KOPT-K1 (cell line): ENCODE results near the gene MTG1.

ENCODE experiments used
- H3K27ac ChIP-seq: fragments of 200-600 bp; sonication (generic); 2 replicates; pipeline ENCODE4 v1.5.1; 2016; ENCODE audit warnings: antibody characterized with exemption, mild to moderate bottlenecking, low read depth, low read length; ENCODE audit not compliant: poor library complexity, severe bottlenecking
- H3K36me3 ChIP-seq: fragments of 200-600 bp; sonication (generic); 2 replicates; pipeline ENCODE4 v1.5.1; 2017; ENCODE audit warnings: antibody characterized with exemption, mild to moderate bottlenecking, low read length, moderate library complexity; ENCODE audit not compliant: insufficient read depth
- H3K9me3 ChIP-seq: fragments of 200-600 bp; sonication (generic); 2 replicates; pipeline ENCODE4 v1.5.1; 2017; ENCODE audit warnings: antibody characterized with exemption, low read length, mild to moderate bottlenecking; ENCODE audit not compliant: insufficient read depth, poor library complexity, severe bottlenecking

MTG1 gene

DNA sequence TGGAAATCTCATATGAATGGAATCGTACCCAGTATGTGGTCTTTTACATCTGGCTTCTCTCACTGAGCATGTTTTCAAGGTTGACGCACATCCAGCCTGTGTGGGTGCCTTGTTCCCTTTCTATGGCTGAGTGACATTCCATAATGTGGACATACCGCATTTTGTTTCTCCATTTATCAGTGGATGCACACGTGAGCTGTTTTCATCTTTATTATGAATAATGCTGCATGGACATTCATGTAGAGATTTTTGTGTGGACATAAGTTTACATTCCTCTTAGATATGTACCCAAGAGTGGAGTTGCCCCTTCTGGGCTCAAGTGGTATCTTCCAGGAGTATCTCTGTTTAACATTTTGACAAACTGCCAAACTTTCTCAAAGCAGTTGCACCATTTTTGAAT is 58.5 kb downstream of the MTG1 start:
- Histone ChIP-seq H3K27ac (peak overlapping the region; percentile 83), H3K9me3 (peaks cover 21% of the 10 kb centered on the region), H3K36me3 (0 out of 2 replicates have a peak, but pooled peaks cover 16% of the 10 kb centered on the region)

DNA sequence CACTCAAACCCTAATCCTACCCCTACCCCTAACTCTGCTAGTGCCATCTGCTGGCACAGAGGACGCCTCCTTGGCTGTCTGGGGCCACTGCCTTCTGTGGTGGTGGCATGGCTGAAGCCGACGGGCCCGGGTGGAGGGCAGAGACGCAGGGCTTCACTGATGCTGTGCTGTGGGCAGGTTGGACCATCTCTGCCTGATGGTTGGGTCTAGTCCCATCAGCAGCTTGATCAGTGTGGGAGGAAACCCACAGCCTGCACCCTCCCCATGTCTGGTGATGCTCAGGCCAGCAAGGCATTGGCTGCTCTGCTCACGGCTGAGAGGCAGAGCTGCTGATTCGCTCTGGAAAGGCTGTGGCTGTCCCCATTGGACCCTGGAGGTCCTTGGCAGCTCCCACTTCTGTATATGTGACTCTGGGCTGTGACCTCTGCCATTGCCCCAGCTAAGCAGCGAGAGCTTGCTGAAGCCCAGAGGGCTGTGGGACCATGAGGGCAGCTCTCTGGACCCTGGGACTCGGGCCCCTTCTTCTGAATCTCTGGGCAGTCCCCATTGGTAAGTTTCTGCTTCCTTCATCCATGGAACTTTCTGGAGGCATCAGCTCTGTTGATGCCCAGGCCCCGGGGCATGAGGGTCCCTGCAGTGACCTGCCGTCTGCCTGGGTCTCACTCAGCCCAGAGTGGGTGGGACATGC is 59.7 kb downstream of the MTG1 start, which contains the start of gene SCART1:
SCART1 (plus strand) TSS at position 430 of the 688 bp plus-strand sequence; CDS start at position 483, 53 bp downstream.
- Histone ChIP-seq H3K27ac (peak within 1 kb of the TSS; percentile 83), H3K9me3 (peaks cover 8% of the 10 kb centered on the region)

GRCh38 chr10:133454204-133454893 is 60.4 kb downstream of the MTG1 start:
- peaks cover 2% of the 10 kb centered on the region for H3K9me3 ChIP-seq
- peaks cover 34% of the 10 kb centered on the region; the same call in 1 of the 2 replicates for H3K36me3 ChIP-seq

More for the DNA sequence above, 59.7 kb downstream of the MTG1 start, which contains the start of gene SCART1:
- peaks cover 27% of the 10 kb centered on the region; the same call in 1 of the 2 replicates for H3K36me3 ChIP-seq

GRCh38 chr10:133455196-133455595 is 61.2 kb downstream of the MTG1 start:
- peak overlapping the region; percentile 83 for H3K27ac ChIP-seq
- H3K36me3 ChIP-seq, result peaks cover 42% of the 10 kb centered on the region; the same call in 1 of the 2 replicates
- no peaks in the 10 kb centered on the region for H3K9me3 ChIP-seq

More at GRCh38 chr10:133454204-133454893, 60.4 kb downstream of the MTG1 start:
- H3K27ac ChIP-seq, result peak overlapping the region; percentile 83

DNA sequence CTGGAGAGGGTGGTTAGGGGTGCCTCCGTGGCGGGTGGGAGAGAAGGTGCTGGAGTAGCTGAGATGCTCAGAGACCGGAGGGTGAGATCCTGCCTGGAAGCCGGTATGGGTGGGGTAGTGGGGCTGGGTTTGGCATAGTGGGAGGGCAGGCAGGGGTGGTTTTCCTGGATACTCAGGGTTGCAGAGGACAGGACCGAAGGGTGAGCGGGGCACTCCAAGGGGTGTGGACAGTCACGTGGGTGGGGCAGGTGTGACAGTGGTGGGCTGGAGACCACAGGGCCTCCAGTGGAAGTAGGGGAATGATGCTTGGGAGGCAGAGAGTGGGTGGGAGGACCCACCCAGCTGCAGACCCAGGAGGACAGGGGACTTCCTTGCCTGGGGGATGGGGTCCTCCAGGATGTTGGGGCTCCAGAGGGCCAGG is 61.7 kb downstream of the MTG1 start:
- peaks cover 43% of the 10 kb centered on the region; the same call in 1 of the 2 replicates for H3K36me3 ChIP-seq
- H3K9me3 ChIP-seq, result no peaks in the 10 kb centered on the region
- peak overlapping the region; percentile 27 for H3K27ac ChIP-seq

DNA sequence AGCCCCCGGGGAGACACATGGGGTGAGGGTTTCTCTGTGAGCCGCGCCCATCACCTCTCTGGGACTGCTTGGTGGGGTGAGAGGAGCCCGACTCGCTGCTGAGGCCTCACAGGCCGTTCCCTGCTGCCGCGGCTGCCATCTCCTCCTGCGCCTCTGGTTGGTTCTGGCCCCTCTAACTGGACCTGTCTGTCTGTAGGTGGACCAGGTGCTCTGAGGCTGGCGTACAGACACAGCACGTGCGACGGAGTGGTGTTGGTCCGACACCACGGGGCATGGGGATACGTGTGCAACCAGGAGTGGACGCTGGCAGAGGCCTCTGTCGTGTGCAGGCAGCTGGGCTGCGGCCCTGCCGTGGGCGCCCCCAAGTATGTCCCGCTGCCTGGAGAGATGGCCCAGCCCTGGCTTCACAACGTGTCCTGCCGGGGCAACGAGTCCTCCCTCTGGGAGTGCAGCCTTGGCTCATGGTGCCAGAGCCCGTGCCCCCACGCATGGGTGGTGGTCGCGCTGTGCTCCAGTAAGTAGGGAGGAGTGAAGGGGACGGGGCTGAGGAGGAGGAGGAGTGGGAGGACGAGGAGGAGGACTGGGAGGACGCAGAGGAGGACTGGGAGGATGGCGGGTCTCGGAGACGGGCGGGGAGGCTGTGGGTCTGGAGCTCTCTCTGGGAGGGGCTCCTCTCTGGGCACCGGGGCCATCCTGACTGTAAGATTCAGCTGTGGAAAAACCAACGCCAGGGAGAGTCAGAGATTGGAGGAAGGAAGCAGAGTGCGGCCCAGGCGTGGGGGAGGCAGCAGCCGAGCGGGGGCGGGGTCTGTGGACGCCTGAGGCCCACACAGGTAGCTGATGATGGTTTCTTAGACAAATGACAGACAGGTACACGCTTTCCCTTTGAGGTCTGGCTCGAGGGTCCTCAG is 62.3 kb downstream of the MTG1 start:
- Histone ChIP-seq H3K27ac (no peak overlapping the region), H3K9me3 (no peaks in the 10 kb centered on the region), H3K36me3 (peaks cover 47% of the 10 kb centered on the region; the same call in 1 of the 2 replicates)

DNA sequence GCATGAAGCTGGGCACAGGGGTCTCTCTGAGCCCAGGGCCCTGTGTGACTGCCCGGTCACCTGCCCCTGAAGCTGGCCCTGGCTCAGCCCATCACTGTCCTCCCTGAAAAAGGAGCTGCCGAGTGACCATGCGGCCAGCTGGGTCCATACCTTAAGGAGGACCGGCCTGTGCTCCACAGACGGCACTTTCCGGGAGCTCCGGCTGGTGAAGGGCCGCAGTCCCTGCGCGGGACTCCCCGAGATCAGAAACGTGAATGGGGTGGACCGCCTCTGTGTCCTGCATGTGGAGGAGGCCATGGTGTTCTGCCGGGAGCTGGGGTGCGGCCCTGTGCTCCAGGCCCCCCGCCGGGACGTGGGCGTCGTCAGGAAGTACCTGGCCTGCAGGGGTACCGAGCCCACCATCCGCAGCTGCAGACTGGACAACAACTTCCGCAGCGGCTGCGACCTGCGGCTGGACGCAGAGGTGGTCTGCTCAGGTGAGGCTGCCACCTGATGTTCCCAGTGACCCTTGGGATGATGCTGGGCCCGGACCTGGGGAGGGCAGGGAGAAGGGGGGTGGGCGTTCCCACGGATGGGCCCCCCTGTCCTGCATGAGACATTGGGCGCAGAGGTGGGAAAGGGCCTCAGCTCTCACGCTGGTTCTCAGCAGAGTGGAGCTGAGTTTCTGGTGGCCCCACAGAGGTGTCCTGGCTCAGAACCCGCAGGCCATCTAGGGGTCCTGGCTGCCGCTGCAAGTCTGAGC is 63.3 kb downstream of the MTG1 start:
- no peaks in the 10 kb centered on the region for H3K9me3 ChIP-seq
- peaks cover 52% of the 10 kb centered on the region; the same call in 1 of the 2 replicates for H3K36me3 ChIP-seq
- no peak overlapping the region for H3K27ac ChIP-seq

DNA sequence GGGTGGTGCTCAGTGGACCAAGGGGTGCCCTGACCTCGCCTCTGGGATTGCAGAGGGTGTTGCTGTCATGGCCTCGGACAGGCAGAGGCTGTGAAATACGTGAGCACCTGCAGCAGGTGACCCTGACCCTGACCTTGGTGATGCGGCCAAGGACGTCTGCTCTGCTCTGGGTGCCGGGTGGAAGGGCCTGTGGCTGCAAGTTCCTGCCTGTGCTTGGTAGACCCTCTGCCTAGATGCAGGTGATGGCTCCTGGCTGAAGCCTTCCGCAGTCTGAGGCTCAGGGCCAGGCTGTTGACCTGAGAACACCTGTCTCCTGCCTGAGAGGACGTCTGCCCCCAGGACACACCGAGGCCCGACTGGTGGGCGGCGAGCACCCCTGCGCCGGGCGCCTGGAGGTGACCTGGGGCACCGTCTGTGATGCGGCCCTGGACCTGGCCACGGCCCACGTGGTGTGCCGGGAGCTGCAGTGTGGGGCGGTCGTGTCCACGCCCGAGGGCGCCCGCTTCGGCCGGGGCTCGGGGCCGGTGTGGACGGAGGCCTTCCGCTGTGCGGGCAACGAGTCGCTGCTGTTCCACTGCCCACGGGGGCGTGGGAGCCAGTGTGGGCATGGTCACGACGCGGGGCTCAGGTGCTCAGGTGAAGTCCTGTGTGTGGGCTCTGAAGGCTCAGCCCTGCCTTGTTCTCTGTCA is 64.2 kb downstream of the MTG1 start:
- peaks cover 61% of the 10 kb centered on the region; the same call in 1 of the 2 replicates for H3K36me3 ChIP-seq
- no peaks in the 10 kb centered on the region for H3K9me3 ChIP-seq
- H3K27ac ChIP-seq, result no peak overlapping the region

- Histone ChIP-seq H3K9me3 (no peaks in the 10 kb centered on the region), H3K27ac (no peak overlapping the region), H3K36me3 (peaks cover 67% of the 10 kb centered on the region; the same call in 1 of the 2 replicates)
Observed at GRCh38 chr10:133458710-133459453, 64.9 kb downstream of the MTG1 start.

GRCh38 chr10:133459454-133460207 is 65.7 kb downstream of the MTG1 start:
- Histone ChIP-seq H3K27ac (no peak overlapping the region), H3K9me3 (no peaks in the 10 kb centered on the region), H3K36me3 (peaks cover 74% of the 10 kb centered on the region; the same call in 1 of the 2 replicates)

DNA sequence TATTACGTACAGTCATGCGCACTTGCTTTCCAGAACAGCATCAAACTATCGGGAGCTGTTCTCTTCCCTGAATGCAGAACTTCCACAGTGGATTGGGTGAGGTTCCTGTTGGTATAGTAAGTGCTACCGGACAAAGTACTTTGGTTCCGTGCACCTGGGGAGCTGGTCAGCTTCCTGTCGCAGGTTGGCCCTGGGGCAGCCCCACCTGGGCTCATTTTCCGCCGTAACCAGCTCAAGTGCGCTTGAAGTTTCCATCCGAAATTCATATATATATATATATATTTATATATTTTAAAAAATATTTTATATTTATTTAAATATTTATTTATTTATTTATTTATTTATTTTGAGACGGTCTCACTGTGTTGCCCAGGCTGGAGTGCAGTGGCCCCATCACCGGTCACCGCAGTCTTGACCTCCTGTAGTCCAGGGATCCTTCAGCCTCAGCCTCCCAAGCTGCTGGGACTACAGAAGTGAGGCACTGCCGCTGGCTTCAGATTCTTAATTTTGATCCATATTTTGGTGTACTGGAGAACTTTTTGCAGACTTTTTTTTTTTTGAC is 66.3 kb downstream of the MTG1 start:
- H3K9me3 ChIP-seq, result no peaks in the 10 kb centered on the region
- no peak overlapping the region for H3K27ac ChIP-seq
- peaks cover 79% of the 10 kb centered on the region; the same call in 1 of the 2 replicates for H3K36me3 ChIP-seq

DNA sequence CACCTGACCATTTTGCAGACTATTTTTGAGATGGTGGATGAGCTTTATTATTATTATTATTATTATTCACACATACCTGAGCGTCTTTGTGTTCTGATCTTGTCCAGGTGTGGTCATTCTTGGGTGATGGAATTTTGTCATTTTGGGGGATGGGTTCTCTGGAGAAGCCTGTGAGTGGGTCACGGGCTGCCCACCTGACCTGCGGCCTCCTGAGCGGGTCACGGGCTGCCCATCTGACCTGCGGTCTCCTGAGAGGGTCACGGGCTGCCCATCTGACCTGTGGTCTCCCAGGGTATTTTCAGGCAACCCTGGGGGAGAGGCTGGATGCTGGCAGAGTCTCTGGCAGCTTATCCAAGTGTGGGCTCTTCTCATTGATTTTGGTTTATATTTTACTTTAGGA is 67.1 kb downstream of the MTG1 start:
- Histone ChIP-seq H3K36me3 (peaks cover 82% of the 10 kb centered on the region; the same call in 1 of the 2 replicates), H3K9me3 (no peaks in the 10 kb centered on the region), H3K27ac (no peak overlapping the region)
